A172 (cell line): ENCODE data around the gene SYNGR1. TPM values are rescaled to one million over a fixed set of nuclear protein-coding genes. Genes with fewer than 3 reads are reported as not detected.
A peak's percentile ranks its signal among the peaks of the same experiment; 100 is the strongest.
"Not testable (repeated sequence)": the region's sequence is repeated elsewhere in the genome, so short reads cannot be mapped to it uniquely, and the experiment has no call there.

ENCODE experiments used
- DNase-seq: peaks from one replicate; pipeline ENCODE4 v3.0.0-alpha.2; 2015; ENCODE audit warnings: low spot score
- total RNA-seq: library from RNA; depleted of rRNA; stranded (reverse); fragments of >200 nt; shearing (Covaris generic); gene quantifications from 2 replicates; pipeline ENCODE4 v1.2.3, GENCODE V29; 2014

Gene SYNGR1
- total RNA-seq, 1 experiment from 2014 or later, result 2.9 TPM

DNA sequence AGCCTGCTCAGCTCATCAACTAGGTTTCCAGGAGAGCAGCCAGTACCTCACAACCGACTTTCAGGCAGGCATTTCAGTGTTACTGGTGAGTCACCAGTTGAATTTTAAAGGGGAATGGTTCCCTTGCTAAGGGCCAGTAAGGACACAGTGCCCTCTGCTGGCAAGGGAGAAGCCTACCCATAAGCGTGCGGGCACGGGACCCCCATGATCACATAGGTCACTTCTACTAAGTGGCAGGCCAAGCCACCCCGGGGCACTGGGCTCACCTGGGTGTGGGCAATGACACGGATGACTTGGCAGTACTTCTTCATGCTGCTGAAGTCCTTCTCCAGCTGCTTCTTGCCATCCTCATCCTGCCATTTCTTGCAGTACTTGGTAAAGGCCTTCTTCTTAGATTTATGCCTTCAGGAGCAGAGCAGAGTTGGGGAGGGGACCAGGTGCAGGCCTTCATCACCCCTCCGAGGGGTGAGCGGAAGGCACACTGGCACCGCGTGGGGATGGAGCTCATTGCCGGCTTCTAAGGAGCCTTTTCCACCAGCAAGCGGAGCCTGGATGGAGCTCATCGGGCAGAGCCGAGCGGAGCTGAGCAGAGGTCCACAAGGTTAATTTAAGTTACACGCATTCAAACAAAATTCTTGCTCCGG is 33.2 kb upstream of the SYNGR1 start:
- peak; percentile 78 for DNase-seq

DNA sequence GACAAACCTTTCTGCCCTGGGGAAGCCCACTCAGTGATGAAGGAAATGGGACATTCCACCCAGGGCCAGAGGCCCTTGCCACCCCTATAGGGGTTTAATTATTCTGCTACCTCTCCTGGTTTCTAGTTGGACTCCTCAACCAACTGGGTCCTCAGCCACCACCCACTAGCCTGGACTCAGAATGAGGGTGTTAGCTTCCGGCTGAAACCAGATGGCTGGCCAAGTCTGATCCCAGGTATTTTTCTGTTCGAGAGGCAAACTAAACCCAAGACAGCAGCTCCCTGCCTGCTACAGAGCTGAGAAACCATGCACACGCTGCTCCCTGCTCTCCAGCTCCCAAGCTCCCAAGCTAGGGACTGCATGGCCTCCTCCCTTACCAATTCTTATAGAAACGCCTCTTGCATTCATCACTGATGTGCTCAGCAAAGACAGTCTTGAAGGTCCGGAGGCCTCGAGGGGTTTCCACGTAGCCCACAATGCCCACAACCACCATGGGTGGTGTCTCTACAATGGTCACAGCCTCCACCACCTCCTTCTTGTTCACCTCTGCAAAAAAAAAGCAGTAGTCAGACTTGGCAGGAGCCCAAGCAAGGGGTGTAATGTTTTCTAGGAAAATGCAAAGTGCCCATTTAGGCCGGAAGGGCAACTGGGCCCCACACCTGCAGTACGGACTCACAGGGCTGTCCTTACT is 32.6 kb upstream of the SYNGR1 start:
- no peak for DNase-seq

- no peak for DNase-seq
These were observed 31.9 kb upstream of the SYNGR1 start for GRCh38 chr22:39317775-39318506.

DNA sequence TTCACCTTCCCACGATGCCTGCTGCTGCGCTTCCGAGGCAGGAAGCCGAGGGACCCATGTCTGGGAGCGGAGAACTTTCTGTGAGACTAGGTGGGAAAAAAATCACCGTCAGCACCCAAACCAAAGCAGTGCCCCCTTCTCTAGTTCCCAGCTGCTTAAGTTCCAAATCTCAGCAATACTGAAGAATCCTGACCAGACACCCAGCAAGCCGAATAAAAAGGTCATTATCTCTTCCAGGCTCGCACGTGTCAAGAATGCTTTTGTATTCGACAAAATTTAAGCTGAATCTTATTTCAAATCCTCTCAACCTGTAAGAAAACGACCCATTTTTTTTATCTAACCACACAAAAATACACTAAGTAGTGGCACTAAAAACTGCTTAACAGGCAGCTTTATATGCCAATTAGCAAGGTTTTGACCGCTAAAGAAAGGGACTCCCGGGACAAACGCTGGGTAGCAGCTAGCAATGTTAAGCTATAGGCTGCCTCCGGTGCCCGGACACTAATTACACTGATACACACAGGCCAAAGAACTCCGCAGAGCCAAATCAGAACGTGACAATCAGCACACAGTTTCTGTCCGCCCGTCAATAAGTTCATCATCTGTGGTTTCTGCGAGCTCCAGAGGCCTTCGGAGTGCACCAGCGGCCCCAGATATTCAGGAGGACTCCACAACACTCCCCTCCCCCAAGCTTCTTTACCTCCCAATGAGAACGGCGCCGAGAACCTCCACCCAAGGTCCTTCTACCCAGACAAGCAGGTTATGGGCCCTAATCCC is 31.1 kb upstream of the SYNGR1 start:
- peak; percentile 38 for DNase-seq

- DNase-seq, result peak; percentile 84
These were observed 30.3 kb upstream of the SYNGR1 start, which contains the start of gene RPL3 for GRCh38 chr22:39319284-39320022. Gene RPL3, minus strand, starts transcription at chr22:39319623. Its CDS starts 26 bp downstream, at chr22:39319597.

GRCh38 chr22:39320616-39321029 is 29.2 kb upstream of the SYNGR1 start:
- DNase-seq, result not testable (repeated sequence)

DNA sequence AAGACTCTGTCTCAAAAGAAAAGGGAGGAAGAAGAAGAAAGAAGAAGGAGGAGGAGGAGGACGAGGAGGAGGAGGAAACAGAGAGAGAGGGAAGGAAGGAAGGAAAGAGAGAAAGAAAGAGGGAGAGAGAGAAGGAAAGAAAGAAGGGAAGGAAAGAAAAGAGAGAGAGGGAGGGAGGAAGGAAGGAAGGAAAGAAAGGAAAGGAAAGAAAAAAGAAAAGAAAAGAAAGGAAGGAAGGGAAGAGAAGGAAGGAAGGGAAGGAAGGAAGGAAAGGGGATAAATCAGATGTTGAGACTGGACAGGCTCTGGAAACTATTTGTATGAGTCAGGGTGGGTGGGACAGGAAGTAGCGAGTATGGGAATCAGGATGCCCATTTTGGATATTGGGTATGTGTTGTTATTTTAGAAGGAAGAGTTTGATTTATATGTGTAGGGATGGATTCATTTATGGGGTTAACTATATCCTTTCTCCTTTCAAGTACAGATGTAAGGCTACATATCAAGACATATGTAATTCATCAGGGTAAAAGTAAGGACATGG is 24.3 kb upstream of the SYNGR1 start:
- DNase-seq, result peak; percentile 60

DNA sequence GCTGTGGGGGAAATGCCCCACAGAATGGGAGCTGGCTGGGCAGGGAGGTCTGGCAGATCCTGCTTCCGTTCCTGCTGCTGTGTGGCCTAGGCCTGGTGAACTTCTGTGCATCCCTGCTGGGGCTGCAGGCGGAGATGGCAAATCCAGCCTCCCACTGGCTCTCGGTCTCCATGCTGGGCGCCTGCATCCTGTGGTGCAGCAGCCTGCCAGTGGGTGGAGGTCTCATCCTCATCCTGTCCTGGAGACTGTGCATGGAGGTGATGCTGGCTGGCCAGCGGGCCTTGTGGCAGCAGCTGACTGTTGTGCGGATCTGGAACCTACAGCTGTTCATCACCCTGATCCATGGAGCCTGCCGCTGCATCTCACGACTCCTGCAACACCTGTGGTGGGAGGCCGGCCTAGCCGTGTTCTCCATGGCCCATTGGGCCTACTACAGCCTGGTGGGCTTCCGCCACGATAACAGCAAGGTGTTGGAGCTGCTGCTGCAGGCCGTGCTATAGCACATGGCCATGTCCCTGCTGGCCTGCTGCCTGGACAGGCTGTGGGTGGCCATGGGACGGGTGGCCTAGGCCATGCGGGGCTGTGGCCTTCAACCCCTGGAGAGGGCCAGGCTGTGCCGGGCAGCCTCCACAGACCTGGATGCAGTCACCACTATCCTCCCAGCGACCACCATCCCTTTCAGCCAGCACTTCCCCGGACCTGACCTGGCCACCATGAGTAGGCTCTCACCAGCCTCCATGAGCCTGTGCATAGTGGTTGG is 21.6 kb upstream of the SYNGR1 start:
- DNase-seq, result no peak

- DNase-seq, result not testable (repeated sequence)
These were observed 19.2 kb upstream of the SYNGR1 start for GRCh38 chr22:39330553-39330952.

GRCh38 chr22:39332441-39333064 is 17.2 kb upstream of the SYNGR1 start:
- DNase-seq, result no peak

DNA sequence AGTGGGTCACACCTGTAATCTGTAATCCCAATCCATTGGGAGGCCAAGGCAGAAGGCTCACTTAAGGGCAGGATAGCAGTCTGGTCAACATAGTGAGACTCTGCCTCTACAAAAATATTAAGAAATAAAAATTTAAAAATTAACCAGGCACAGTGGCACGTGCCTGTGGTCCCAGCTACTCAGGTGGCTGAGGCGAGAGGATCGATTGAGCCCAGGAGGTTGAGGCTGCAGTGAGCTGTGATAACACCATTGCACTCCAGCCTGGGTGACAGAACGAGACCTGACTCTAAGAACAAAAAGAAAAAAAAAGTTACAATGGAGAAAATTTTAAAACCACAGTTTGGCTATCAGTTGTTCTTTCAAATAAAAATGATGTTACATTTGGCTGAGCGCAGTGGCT is 13.4 kb upstream of the SYNGR1 start:
- no peak for DNase-seq

GRCh38 chr22:39339775-39340174 is 10.0 kb upstream of the SYNGR1 start:
- not testable (repeated sequence) for DNase-seq

GRCh38 chr22:39341179-39341578 is 8.6 kb upstream of the SYNGR1 start:
- DNase-seq, result no peak

- peak; percentile 37 for DNase-seq
These were observed 6.3 kb upstream of the SYNGR1 start for GRCh38 chr22:39343259-39344045.

DNA sequence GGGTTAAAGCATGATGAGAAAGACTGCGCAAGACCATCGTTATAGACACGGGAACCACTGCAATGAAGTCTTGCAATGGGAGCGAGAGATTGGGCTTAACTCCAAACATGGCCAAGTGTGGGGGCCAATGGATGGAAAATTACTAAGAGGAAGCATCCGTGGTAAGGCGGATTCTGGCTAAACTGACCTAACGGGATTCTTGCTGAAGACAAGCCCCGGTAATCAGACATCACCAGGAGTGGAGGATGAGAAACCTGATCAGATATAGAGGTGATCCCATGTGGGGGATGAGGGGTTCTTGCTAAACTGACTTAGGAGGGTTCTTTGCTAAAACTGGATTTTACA is 5.8 kb upstream of the SYNGR1 start:
- no peak for DNase-seq

- no peak for DNase-seq
These were observed 4.6 kb upstream of the SYNGR1 start for GRCh38 chr22:39345231-39345630.

GRCh38 chr22:39348909-39349505 is 784 bp upstream of the SYNGR1 start:
- no peak for DNase-seq

DNA sequence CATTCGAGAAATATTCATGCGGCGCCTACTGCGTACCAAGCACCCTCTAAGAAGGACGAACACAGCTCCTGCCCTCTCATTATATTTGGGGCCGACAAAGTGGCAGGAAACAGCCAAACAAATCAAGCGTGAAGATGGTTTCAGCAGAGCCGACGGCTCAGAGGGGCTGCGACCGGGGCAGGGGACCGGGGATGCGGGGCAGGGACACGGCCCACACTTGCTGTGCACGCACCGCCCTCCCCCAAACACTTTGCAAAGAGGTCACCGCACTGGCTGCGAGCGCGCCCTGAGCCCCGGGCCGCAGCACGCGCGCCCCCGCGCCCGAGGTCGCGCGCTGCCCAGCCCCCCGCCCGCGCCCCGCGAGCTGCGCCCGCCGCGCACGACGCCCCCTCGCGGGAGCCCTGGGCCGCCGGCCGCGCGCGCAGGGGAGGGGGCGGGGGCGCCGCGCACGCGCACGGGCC is 255 bp upstream of the SYNGR1 start:
- DNase-seq, result no peak
